Coronary artery (tissue), 2 donors: Measurements from ENCODE around the gene HTR6.

ENCODE experiments used
- DNase-seq: peaks from one replicate; pipeline ENCODE4 v3.0.0-alpha.2; 2017; ENCODE audit warnings: low spot score
- H3K27ac ChIP-seq, 2 donors: fragments of 200-600 bp; sonication (generic); one replicate each; pipeline ENCODE4 v1.5.1; 2016 to 2019
- H3K4me3 ChIP-seq: fragments of 200-600 bp; sonication (generic); 2 replicates; pipeline ENCODE4 v1.5.1; 2016; ENCODE audit warnings: mild to moderate bottlenecking, moderate library complexity
- CTCF ChIP-seq: fragments of 200-600 bp; sonication (generic); IDR thresholded peaks from one replicate; pipeline ENCODE4 v1.5.1; 2019; ENCODE audit warnings: antibody characterized with exemption

HTR6 gene

GRCh38 chr1:19668888-19669287, 4.2 kb downstream of the HTR6 start:
- H3K4me3 ChIP-seq, result no peak overlapping the region
- no peak for TF ChIP-seq CTCF
- no peak overlapping the region for H3K27ac ChIP-seq
- DNase-seq, result no peak

- Histone ChIP-seq H3K27ac (no peak overlapping the region), H3K4me3 (no peak overlapping the region)
- DNase-seq, result no peak
- no peak for TF ChIP-seq CTCF
Observed at GRCh38 chr1:19670787-19671186, 6.1 kb downstream of the HTR6 start.

- no peak for TF ChIP-seq CTCF
- no peak for DNase-seq
- Histone ChIP-seq H3K4me3 (no peak overlapping the region), H3K27ac (no peak overlapping the region)
Observed at GRCh38 chr1:19672237-19672636, 7.6 kb downstream of the HTR6 start.

- H3K4me3 ChIP-seq, result no peak overlapping the region
- no peak for DNase-seq
- H3K27ac ChIP-seq, result no peak overlapping the region
- TF ChIP-seq CTCF, result no peak
Observed at GRCh38 chr1:19675797-19676196, 11.1 kb downstream of the HTR6 start.

- no peak overlapping the region for H3K27ac ChIP-seq
- no peak for TF ChIP-seq CTCF
- no peak overlapping the region for H3K4me3 ChIP-seq
- no peak for DNase-seq
Observed at GRCh38 chr1:19676438-19676922, 11.8 kb downstream of the HTR6 start.

GRCh38 chr1:19678493-19678892, 13.8 kb downstream of the HTR6 start:
- Histone ChIP-seq H3K4me3 (no peak overlapping the region), H3K27ac (no peak overlapping the region)
- no peak for DNase-seq
- TF ChIP-seq CTCF, result no peak

- no peak for DNase-seq
- no peak for TF ChIP-seq CTCF
- no peak overlapping the region for H3K27ac ChIP-seq
- no peak overlapping the region for H3K4me3 ChIP-seq
Observed at GRCh38 chr1:19678931-19679453, 14.3 kb downstream of the HTR6 start.
